ENCODE results near the gene FAM234A.

DNA sequence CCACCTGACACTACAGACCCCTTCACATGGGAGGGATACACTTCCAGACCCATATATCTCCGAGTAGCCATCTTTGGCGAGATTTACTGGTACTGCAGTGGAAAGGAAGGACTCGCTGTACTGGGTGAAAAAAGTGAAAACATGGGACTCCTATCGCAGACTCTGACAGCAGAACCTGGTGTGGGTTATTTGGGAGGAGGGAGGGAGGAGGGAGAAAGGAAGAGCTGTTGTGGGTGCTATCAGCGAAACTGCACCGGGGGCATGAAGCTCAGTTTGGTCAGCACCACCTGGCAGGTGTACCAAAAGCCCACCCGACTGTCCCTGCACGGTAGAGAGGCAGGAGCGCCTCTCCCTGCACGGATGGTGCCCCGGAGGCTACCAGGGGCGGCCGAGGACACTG lies 49.4 kb upstream of the FAM234A start:
- TF ChIP-seq, protein P1, sequence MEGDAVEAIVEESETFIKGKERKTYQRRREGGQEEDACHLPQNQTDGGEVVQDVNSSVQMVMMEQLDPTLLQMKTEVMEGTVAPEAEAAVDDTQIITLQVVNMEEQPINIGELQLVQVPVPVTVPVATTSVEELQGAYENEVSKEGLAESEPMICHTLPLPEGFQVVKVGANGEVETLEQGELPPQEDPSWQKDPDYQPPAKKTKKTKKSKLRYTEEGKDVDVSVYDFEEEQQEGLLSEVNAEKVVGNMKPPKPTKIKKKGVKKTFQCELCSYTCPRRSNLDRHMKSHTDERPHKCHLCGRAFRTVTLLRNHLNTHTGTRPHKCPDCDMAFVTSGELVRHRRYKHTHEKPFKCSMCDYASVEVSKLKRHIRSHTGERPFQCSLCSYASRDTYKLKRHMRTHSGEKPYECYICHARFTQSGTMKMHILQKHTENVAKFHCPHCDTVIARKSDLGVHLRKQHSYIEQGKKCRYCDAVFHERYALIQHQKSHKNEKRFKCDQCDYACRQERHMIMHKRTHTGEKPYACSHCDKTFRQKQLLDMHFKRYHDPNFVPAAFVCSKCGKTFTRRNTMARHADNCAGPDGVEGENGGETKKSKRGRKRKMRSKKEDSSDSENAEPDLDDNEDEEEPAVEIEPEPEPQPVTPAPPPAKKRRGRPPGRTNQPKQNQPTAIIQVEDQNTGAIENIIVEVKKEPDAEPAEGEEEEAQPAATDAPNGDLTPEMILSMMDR (IDR thresholded peaks at IDR 0.05), result no peak
- no peak for TF ChIP-seq POLR2A (IDR thresholded peaks at IDR 0.05)

Measured in right lobe of liver (tissue), 4 donors.